Keratinocyte (primary cell): ENCODE results near the gene SHE. TPM values are rescaled to one million over a fixed set of nuclear protein-coding genes. Genes with fewer than 3 reads are reported as not detected.

Experiments used
- DNase-seq: peaks from one replicate; pipeline ENCODE4 v3.0.0-alpha.2; 2011; ENCODE audit warnings: low read depth, missing footprints, low spot score
- FAIRE-seq: peaks from 2 replicates; lab custom pipeline; 2011; peaks lifted over from hg19 to GRCh38; lab: Jason Lieb, UNC
- H2AFZ ChIP-seq: 2 replicates; pipeline ENCODE4 v1.6.0; 2012; ENCODE audit warnings: low read length, control low read depth, inconsistent platforms; ENCODE audit not compliant: control insufficient read depth
- H3K27ac ChIP-seq: 2 replicates; pipeline ENCODE4 v1.5.1; 2011; ENCODE audit warnings: low read length; ENCODE audit not compliant: control insufficient read depth, insufficient read depth
- H3K27me3 ChIP-seq: 3 replicates; pipeline ENCODE4 v1.6.0; 2011; ENCODE audit warnings: low read length; ENCODE audit not compliant: control insufficient read depth, insufficient read depth; ENCODE audit errors: extremely low read depth
- H3K36me3 ChIP-seq, 2 experiments: 2 replicates in 1 of 2; 3 replicates in 1 of 2; pipeline ENCODE4 v1.5.1; 2011; ENCODE audit warnings: low read length in 2 of 2, mild to moderate bottlenecking in 1 of 2; ENCODE audit not compliant: control insufficient read depth in 2 of 2, insufficient read depth in 2 of 2; ENCODE audit errors: extremely low read depth in 1 of 2
- H3K4me1 ChIP-seq: 3 replicates; pipeline ENCODE4 v1.5.1; 2011; ENCODE audit warnings: low read length; ENCODE audit not compliant: control insufficient read depth, insufficient read depth; ENCODE audit errors: extremely low read depth
- H3K4me2 ChIP-seq: 3 replicates; pipeline ENCODE4 v1.6.0; 2011; ENCODE audit warnings: low read depth, low read length; ENCODE audit not compliant: control insufficient read depth, insufficient read depth; ENCODE audit errors: extremely low read depth
- H3K4me3 ChIP-seq, 3 experiments: fragments of 200-600 bp in 1 of 3; sonication (generic) in 1 of 3; 2 replicates in 2 of 3; 3 replicates in 1 of 3; pipeline ENCODE4 v1.5.1; 2011 to 2016; ENCODE audit warnings: low read length in 3 of 3, mild to moderate bottlenecking in 3 of 3, control low read depth in 2 of 3, inconsistent platforms in 1 of 3, low read depth in 1 of 3, mixed read lengths in 1 of 3, mixed run types in 1 of 3, moderate library complexity in 1 of 3; ENCODE audit not compliant: control insufficient read depth in 2 of 3, insufficient read depth in 2 of 3; ENCODE audit errors: extremely low read depth in 1 of 3
- H3K79me2 ChIP-seq: 2 replicates; pipeline ENCODE4 v1.6.0; 2012; ENCODE audit warnings: low read length; ENCODE audit not compliant: control insufficient read depth, insufficient read depth
- H3K9ac ChIP-seq: 3 replicates; pipeline ENCODE4 v1.6.0; 2011; ENCODE audit warnings: low read length; ENCODE audit not compliant: control insufficient read depth, insufficient read depth; ENCODE audit errors: extremely low read depth
- H3K9me1 ChIP-seq: 3 replicates; pipeline ENCODE4 v1.6.0; 2011; ENCODE audit warnings: low read length; ENCODE audit not compliant: control insufficient read depth, insufficient read depth; ENCODE audit errors: extremely low read depth
- H3K9me3 ChIP-seq: 2 replicates; pipeline ENCODE4 v1.5.1; 2012; ENCODE audit warnings: low read depth, low read length; ENCODE audit not compliant: control insufficient read depth
- H4K20me1 ChIP-seq: 3 replicates; pipeline ENCODE4 v1.6.0; 2011; ENCODE audit warnings: low read length; ENCODE audit not compliant: control insufficient read depth, insufficient read depth; ENCODE audit errors: extremely low read depth
- EZH2 ChIP-seq: IDR thresholded peaks from one replicate; pipeline ENCODE4 v1.6.1; 2012; ENCODE audit warnings: inconsistent platforms, mild to moderate bottlenecking, low read length, moderate library complexity
- dilution Hi-C: fragments of 300-500 bp; cut with MboI; formaldehyde crosslinking; loops from one replicate; pipeline ENCODE4 v1.7.0; 2020; ENCODE audit warnings: low sequenced_read_pairs; ENCODE audit not compliant: extremely low pct_ligation_motif_present
- polyA plus RNA-seq, 5 experiments: library from polyadenylated mRNA; depleted of rRNA in 3 of 5; stranded (reverse) in 3 of 5; stranded (forward) in 1 of 5; unstranded in 1 of 5; fragments of >200 nt; gene quantifications; 1 replicate in 1 of 5; 2 replicates in 3 of 5; 3 replicates in 1 of 5; pipeline versions ENCODE4 v1.2.1 to v1.2.3, GENCODE V29; 2011 to 2012; ENCODE audit warnings: missing spikeins in 2 of 5, low read depth in 1 of 5, low replicate concordance in 1 of 5
- TF ChIP-seq, protein P1 (sequence below), 3 experiments: IDR thresholded peaks in 1 of 3; conservative IDR thresholded peaks in 1 of 3; optimal IDR thresholded peaks in 1 of 3; 2 replicates in 2 of 3; 3 replicates in 1 of 3; pipeline versions ENCODE3 to v1.5.1; 2011; ENCODE audit warnings: low read length in 3 of 3, mild to moderate bottlenecking in 3 of 3, moderate library complexity in 2 of 3, control low read depth in 1 of 3, inconsistent platforms in 1 of 3; ENCODE audit not compliant: insufficient read depth in 2 of 3; ENCODE audit errors: extremely low read depth in 1 of 3

The SHE gene
- polyA plus RNA-seq, 1 donor (not counting 4 experiments of a cell fraction or from before 2014, with no cell fraction given), result 0.01 TPM

DNA sequence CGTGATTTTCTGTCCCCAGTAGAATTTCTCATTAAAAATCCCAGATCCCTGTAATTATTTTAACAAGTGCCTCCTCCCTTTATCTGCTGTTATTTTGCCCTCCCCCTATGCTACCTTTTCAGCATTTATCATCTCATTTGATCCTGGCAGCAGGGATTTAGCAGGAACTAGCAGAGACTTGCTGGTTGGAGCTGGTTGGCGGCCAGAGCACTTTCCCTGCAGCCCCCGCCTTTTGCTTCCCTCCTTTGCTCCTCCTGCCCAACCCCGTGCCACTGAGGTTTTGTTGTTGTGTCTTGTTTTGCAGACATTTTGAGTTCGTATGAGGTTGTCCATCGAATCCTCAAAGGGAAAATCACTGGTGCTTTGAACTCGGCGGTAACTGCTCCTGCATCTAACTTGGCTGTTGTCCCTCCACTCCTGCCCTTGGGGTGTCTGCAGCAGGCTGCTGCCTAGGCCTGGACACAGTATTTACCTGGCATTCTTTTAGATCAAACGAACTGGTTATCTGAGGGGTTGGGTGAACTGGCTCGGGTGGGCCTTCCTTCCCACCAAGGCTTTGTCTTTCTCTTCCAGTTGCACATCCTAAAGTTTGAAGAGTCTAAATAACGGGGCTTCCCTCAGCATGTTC is 45.0 kb upstream of the SHE start:
- no peaks in the 10 kb centered on the region for H4K20me1 ChIP-seq
- H3K9me1 ChIP-seq, result peaks cover 2% of the 10 kb centered on the region
- DNase-seq (no peak), FAIRE-seq (peak; percentile 57)
- H3K79me2 ChIP-seq, result no peaks in the 10 kb centered on the region
- H3K27me3 ChIP-seq, result peaks cover 6% of the 10 kb centered on the region
- H2AFZ ChIP-seq, result no peak overlapping the region
- no peak overlapping the region for H3K4me3 ChIP-seq
- H3K9ac ChIP-seq, result no peak overlapping the region
- peaks cover 13% of the 10 kb centered on the region for H3K4me1 ChIP-seq
- dilution Hi-C loops, result no loop called here
- H3K4me2 ChIP-seq, result peak overlapping the region; percentile 2
- H3K36me3 ChIP-seq, result peaks cover 26 to 36% of the 10 kb centered on the region in 2 experiments
- TF ChIP-seq, protein P1, sequence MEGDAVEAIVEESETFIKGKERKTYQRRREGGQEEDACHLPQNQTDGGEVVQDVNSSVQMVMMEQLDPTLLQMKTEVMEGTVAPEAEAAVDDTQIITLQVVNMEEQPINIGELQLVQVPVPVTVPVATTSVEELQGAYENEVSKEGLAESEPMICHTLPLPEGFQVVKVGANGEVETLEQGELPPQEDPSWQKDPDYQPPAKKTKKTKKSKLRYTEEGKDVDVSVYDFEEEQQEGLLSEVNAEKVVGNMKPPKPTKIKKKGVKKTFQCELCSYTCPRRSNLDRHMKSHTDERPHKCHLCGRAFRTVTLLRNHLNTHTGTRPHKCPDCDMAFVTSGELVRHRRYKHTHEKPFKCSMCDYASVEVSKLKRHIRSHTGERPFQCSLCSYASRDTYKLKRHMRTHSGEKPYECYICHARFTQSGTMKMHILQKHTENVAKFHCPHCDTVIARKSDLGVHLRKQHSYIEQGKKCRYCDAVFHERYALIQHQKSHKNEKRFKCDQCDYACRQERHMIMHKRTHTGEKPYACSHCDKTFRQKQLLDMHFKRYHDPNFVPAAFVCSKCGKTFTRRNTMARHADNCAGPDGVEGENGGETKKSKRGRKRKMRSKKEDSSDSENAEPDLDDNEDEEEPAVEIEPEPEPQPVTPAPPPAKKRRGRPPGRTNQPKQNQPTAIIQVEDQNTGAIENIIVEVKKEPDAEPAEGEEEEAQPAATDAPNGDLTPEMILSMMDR (optimal IDR thresholded peaks at IDR 0.05 in 1 of 3, IDR thresholded peaks at IDR 0.05 in 1 of 3, conservative IDR thresholded peaks at IDR 0.05 in 1 of 3; ENCODE audit: extremely low read depth in 1 of 3, insufficient read depth in 2 of 3, low read length in 3 of 3), result no peak
- no peak for TF ChIP-seq EZH2
- H3K9me3 ChIP-seq, result no peaks in the 10 kb centered on the region
- H3K27ac ChIP-seq, result no peak overlapping the region

DNA sequence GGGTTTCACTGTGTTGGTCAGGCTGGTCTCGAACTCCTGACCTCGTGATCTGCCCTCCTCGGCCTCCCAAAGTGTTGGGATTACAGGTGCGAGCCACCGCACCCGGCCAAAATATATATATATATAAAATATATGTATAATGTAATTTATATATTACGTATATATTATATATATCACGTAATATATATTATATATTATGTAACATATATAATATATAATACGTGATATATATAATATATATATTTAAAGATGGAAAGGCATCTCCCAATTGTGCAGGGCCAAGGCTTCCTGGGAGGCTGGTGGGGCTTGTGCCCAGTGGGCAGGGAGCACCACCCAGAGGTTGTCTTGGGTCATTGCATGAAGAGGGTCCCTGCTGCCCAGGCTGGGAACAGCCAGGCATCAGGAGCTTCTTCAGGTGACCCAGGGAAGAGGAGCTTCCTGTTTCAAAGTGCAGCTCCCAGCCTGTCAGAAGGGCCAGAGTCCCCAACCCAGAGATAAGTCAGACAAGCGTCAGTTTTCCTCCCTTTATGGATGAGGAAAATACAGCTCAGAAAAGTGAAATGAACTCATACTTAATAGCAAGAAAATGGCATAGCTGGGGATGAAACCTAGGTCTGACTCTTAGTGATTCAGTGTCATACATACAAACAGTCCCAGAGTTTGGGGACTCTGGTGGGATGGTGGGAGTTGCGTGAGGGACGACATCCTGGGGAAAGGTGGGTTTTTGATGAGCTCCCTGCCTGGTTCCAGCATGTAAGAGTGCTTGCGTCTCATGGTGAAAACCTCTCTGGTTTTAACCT is 44.3 kb upstream of the SHE start:
- DNase-seq (no peak), FAIRE-seq (no peak)
- Histone ChIP-seq H3K9me1 (peaks cover 2% of the 10 kb centered on the region), H4K20me1 (no peaks in the 10 kb centered on the region), H3K9me3 (no peaks in the 10 kb centered on the region), H3K79me2 (no peaks in the 10 kb centered on the region), H3K36me3 (peaks cover 20 to 29% of the 10 kb centered on the region in 2 experiments), H3K27me3 (peaks cover 8% of the 10 kb centered on the region), H3K9ac (no peak overlapping the region), H3K4me2 (peak overlapping the region; percentile 2), H3K4me3 (no peak overlapping the region), H3K4me1 (peaks cover 13% of the 10 kb centered on the region), H3K27ac (no peak overlapping the region), H2AFZ (peak overlapping the region; percentile 48)
- TF ChIP-seq, protein P1 (optimal IDR thresholded peaks at IDR 0.05 in 1 of 3, IDR thresholded peaks at IDR 0.05 in 1 of 3, conservative IDR thresholded peaks at IDR 0.05 in 1 of 3; ENCODE audit: extremely low read depth in 1 of 3, insufficient read depth in 2 of 3, low read length in 3 of 3), result peak; percentile 76 to 87 (median 79)
- no peak for TF ChIP-seq EZH2
- dilution Hi-C loops, result no loop called here
